ENCODE results near the gene C1orf74.

Gene C1orf74

DNA sequence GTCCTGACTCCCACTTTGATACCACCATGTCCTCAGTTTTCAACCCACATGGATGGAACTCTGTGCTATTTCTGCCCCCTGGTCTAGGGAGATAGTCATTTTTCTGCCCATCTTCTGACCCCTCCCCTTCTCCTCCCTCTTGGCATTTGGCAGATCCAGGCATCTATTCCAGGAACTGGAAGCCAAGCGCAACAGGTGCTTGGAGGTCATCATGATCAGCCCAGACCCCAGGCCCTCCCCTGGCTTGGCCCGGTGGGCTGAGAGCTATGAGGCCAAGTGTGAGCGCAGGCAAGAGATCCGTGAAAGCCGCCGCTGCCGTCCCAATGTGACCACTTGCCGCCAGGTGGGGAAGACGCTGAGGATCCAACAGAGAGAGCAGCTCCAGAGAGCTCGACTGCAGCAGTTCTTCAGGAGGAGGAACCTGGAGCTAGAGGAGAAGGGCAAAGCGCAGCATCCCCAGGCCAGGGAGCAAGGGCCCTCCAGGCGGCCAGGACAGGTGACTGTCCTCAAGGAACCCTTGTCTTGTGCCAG is 24.5 kb downstream of the C1orf74 start:
- peak overlapping the region; percentile 96 for H3K4me3 ChIP-seq (ENCODE audit: low read length, poor library complexity, severe bottlenecking)
- no peaks in the 10 kb centered on the region for H3K27me3 ChIP-seq (ENCODE audit: insufficient read depth, low read length, poor library complexity, severe bottlenecking)
- peak overlapping the region; percentile 100 for H3K4me2 ChIP-seq (ENCODE audit: low read depth, low read length, poor library complexity, severe bottlenecking)
- peaks cover 29% of the 10 kb centered on the region for H4K20me1 ChIP-seq (ENCODE audit: insufficient read depth, low read length, poor library complexity, severe bottlenecking)
- H3K4me1 ChIP-seq (ENCODE audit: insufficient read depth, low read length, poor library complexity, severe bottlenecking): peaks cover 53% of the 10 kb centered on the region
- no peaks in the 10 kb centered on the region for H3K9me3 ChIP-seq (ENCODE audit: insufficient read depth, low read depth, low read length)
- peaks cover 50% of the 10 kb centered on the region for H3K79me2 ChIP-seq (ENCODE audit: insufficient read depth, low read length)
- peak overlapping the region; percentile 98 for H3K9ac ChIP-seq (ENCODE audit: low read depth, low read length, poor library complexity, severe bottlenecking)
- H2AFZ ChIP-seq (ENCODE audit: low read length): no peak overlapping the region
- no peaks in the 10 kb centered on the region for H3K9me2 ChIP-seq (replicated peaks; ENCODE audit: low read depth, low read length)
- no peak for TF ChIP-seq EZH2phosphoT487 (IDR thresholded peaks at IDR 0.05; ENCODE audit: borderline replicate concordance)
- TF ChIP-seq, protein P1, sequence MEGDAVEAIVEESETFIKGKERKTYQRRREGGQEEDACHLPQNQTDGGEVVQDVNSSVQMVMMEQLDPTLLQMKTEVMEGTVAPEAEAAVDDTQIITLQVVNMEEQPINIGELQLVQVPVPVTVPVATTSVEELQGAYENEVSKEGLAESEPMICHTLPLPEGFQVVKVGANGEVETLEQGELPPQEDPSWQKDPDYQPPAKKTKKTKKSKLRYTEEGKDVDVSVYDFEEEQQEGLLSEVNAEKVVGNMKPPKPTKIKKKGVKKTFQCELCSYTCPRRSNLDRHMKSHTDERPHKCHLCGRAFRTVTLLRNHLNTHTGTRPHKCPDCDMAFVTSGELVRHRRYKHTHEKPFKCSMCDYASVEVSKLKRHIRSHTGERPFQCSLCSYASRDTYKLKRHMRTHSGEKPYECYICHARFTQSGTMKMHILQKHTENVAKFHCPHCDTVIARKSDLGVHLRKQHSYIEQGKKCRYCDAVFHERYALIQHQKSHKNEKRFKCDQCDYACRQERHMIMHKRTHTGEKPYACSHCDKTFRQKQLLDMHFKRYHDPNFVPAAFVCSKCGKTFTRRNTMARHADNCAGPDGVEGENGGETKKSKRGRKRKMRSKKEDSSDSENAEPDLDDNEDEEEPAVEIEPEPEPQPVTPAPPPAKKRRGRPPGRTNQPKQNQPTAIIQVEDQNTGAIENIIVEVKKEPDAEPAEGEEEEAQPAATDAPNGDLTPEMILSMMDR (conservative IDR thresholded peaks at IDR 0.05; ENCODE audit: low read length): no peak
- peaks cover 31% of the 10 kb centered on the region; the same call in 1 of the 2 replicates for H3K36me3 ChIP-seq (ENCODE audit: insufficient read depth, low read length)
- H3F3A ChIP-seq (ENCODE audit: low read depth): peaks cover 14% of the 10 kb centered on the region

DNA sequence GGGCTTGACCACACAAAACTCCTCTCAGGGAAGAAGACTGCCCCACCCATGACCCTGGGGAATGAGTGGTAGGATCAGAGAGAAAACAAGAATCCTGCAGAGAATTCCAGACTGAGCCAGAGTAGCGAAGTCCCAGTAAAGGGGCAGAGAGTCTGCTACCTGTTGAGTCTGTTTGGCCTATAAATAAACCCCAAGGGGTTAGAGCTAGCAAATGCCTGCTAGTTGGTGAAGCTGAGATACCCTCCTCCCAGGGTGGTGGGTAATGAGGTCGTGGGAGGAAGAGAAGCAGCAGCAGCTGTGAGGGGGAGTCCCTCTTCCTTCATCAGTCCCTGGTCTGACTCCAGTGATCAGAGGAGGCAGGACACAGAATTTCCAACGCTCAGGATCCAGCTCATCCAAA is 26.0 kb downstream of the C1orf74 start:
- peaks cover 50% of the 10 kb centered on the region for H3K79me2 ChIP-seq (ENCODE audit: insufficient read depth, low read length)
- peak overlapping the region; percentile 96 for H3K4me3 ChIP-seq (ENCODE audit: low read length, poor library complexity, severe bottlenecking)
- no peaks in the 10 kb centered on the region for H3K27me3 ChIP-seq (ENCODE audit: insufficient read depth, low read length, poor library complexity, severe bottlenecking)
- no peaks in the 10 kb centered on the region for H3K9me2 ChIP-seq (replicated peaks; ENCODE audit: low read depth, low read length)
- peak overlapping the region; percentile 98 for H3K9ac ChIP-seq (ENCODE audit: low read depth, low read length, poor library complexity, severe bottlenecking)
- no peak for TF ChIP-seq EZH2phosphoT487 (IDR thresholded peaks at IDR 0.05; ENCODE audit: borderline replicate concordance)
- TF ChIP-seq, protein P1 (conservative IDR thresholded peaks at IDR 0.05; ENCODE audit: low read length): no peak
- H4K20me1 ChIP-seq (ENCODE audit: insufficient read depth, low read length, poor library complexity, severe bottlenecking): peaks cover 29% of the 10 kb centered on the region
- no peak overlapping the region for H2AFZ ChIP-seq (ENCODE audit: low read length)
- H3F3A ChIP-seq (ENCODE audit: low read depth): peaks cover 14% of the 10 kb centered on the region
- peaks cover 53% of the 10 kb centered on the region for H3K4me1 ChIP-seq (ENCODE audit: insufficient read depth, low read length, poor library complexity, severe bottlenecking)
- H3K36me3 ChIP-seq (ENCODE audit: insufficient read depth, low read length): peaks cover 23% of the 10 kb centered on the region; the same call in 1 of the 2 replicates
- peak overlapping the region; percentile 100 for H3K4me2 ChIP-seq (ENCODE audit: low read depth, low read length, poor library complexity, severe bottlenecking)
- no peaks in the 10 kb centered on the region for H3K9me3 ChIP-seq (ENCODE audit: insufficient read depth, low read depth, low read length)

DNA sequence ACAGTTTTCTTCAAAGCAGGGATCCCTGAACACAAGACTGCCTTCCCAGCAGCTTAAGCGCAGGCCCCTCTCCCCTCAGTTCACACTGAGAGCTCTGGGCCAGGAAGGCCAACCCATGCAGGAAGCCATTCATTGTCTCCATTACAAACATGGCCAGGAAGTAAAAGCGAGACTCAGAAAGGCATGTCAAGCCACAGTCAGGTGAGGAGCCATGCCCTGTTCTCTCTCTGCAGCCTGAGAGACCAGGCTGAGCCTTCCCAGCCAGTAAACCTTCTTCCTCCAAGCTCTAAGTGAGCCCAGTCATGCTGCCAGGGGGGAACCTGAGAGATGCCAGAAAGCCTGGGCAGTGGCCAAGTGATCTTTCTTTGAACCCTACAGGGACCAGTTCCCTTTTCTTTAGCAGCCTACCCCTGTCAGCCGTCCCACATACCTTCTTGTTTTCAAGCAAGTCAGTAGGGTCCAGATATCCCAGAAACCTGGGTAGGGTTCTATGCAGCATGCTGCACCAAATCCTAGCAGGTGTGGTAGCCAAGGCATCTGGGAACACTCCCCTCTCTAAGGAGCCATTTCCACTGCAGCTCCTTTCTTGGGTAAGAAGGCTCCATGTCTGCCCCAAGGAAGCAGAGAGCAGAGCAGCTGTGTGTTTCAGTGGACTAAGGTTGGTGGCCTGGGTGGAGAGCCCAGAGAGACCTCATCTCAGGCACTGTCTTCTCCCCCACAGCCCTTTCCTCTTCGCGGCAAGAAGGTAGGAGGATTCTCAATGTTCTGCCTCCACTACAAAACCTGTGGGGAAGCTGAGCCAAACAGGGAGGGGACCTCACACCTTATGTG is 27.5 kb downstream of the C1orf74 start:
- TF ChIP-seq, protein P1 (conservative IDR thresholded peaks at IDR 0.05; ENCODE audit: low read length): no peak
- TF ChIP-seq EZH2phosphoT487 (IDR thresholded peaks at IDR 0.05; ENCODE audit: borderline replicate concordance): no peak
- Histone ChIP-seq H3K4me3 (ENCODE audit: low read length, poor library complexity, severe bottlenecking) (peak overlapping the region; percentile 96), H4K20me1 (ENCODE audit: insufficient read depth, low read length, poor library complexity, severe bottlenecking) (peaks cover 29% of the 10 kb centered on the region), H3K9me3 (ENCODE audit: insufficient read depth, low read depth, low read length) (no peaks in the 10 kb centered on the region), H3K9ac (ENCODE audit: low read depth, low read length, poor library complexity, severe bottlenecking) (peak overlapping the region; percentile 98), H3K4me2 (ENCODE audit: low read depth, low read length, poor library complexity, severe bottlenecking) (peak overlapping the region; percentile 100), H2AFZ (ENCODE audit: low read length) (no peak overlapping the region), H3K79me2 (ENCODE audit: insufficient read depth, low read length) (peaks cover 47% of the 10 kb centered on the region), H3K4me1 (ENCODE audit: insufficient read depth, low read length, poor library complexity, severe bottlenecking) (peaks cover 59% of the 10 kb centered on the region), H3K9me2 (replicated peaks; ENCODE audit: low read depth, low read length) (no peaks in the 10 kb centered on the region), H3K27me3 (ENCODE audit: insufficient read depth, low read length, poor library complexity, severe bottlenecking) (no peaks in the 10 kb centered on the region), H3F3A (ENCODE audit: low read depth) (peaks cover 14% of the 10 kb centered on the region), H3K36me3 (ENCODE audit: insufficient read depth, low read length) (peaks cover 9% of the 10 kb centered on the region; the same call in 1 of the 2 replicates)

All from Loucy (cell line).